MCF 10A (cell line): Measurements from ENCODE around the gene KCNJ15. TPM values are rescaled to one million over a fixed set of nuclear protein-coding genes. Genes with fewer than 3 reads are reported as not detected.

Experiments used
- BruUV-seq: library from RNA; stranded (reverse); fragments of 400-500 nt; replicated peaks from 2 replicates; lab custom pipeline; 2021; lab: Mats Ljungman, UMichigan
- CTCF ChIA-PET: fragments of 300-600 bp; sonication (Branson Sonifier 250); formaldehyde crosslinking; extraction: SDS; loops from one replicate; lab custom pipeline; 2021; ENCODE audit warnings: antibody characterized with exemption, inconsistent platforms; lab: Yijun Ruan, JAX
- POLR2A ChIA-PET: fragments of 300-600, 350-650 bp; sonication (Branson Sonifier 250); formaldehyde crosslinking; extraction: SDS; loops from one replicate; lab custom pipeline; 2020; ENCODE audit warnings: antibody characterized with exemption, inconsistent platforms; lab: Yijun Ruan, JAX
- DNase-seq: peaks from one replicate; pipeline ENCODE4 v3.0.0-alpha.2; 2018; ENCODE audit not compliant: unreplicated experiment
- H3K27ac Mint-ChIP-seq: one replicate; pipeline ENCODE4 v1.8.0; 2022; ENCODE audit warnings: mild to moderate bottlenecking, low read depth, mixed read lengths; ENCODE audit not compliant: unreplicated experiment
- H3K27me3 Mint-ChIP-seq: one replicate; pipeline ENCODE4 v1.8.0; 2022; ENCODE audit warnings: mixed read lengths; ENCODE audit not compliant: insufficient read depth, unreplicated experiment
- H3K36me3 Mint-ChIP-seq: one replicate; pipeline ENCODE4 v1.8.0; 2022; ENCODE audit warnings: mild to moderate bottlenecking, moderate library complexity, mixed read lengths; ENCODE audit not compliant: insufficient read depth, unreplicated experiment
- H3K4me1 Mint-ChIP-seq: one replicate; pipeline ENCODE4 v1.8.0; 2022; ENCODE audit warnings: mixed read lengths; ENCODE audit not compliant: insufficient read depth, unreplicated experiment
- H3K4me3 Mint-ChIP-seq: one replicate; pipeline ENCODE4 v1.8.0; 2022; ENCODE audit warnings: mild to moderate bottlenecking, moderate library complexity, mixed read lengths; ENCODE audit not compliant: unreplicated experiment
- H3K9me3 Mint-ChIP-seq: one replicate; pipeline ENCODE4 v1.8.0; 2022; ENCODE audit warnings: mixed read lengths; ENCODE audit not compliant: unreplicated experiment
- CTCF ChIP-seq: fragments of 200-600 bp; IDR thresholded peaks from one replicate; pipeline ENCODE4 v1.8.0; 2022; ENCODE audit warnings: antibody characterized with exemption, mild to moderate bottlenecking; ENCODE audit not compliant: unreplicated experiment
- intact Hi-C: fragments of 100-400 bp; cut with micrococcal nuclease; formaldehyde crosslinking; loops from 2 replicates; pipeline ENCODE4 v1.14.1; 2022
- total RNA-seq: library from RNA; stranded (reverse); gene quantifications from 2 replicates; pipeline ENCODE4 v1.2.3, GENCODE V29; 2022

The KCNJ15 gene
- total RNA-seq, 1 experiment from 2014 or later, result 2.2 TPM

DNA sequence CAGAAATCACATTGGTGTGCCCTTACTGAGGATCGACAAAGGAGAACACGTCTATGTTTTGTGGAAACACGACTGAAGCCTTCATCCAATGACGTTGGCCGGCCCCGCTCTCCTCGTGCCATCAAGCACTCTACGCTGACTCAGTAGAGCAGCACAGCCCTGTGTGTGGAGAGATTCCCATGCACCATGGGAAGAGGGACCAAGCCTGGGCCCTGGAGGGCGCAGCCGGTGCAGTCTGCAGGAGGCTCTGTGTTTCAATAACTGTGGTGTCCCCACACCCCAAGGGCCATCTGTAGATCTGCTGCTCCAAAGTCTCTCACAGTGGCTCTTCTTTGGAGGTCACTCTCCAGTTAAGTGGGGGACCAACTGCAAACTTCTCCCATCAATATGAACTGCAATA, 97.4 kb downstream of the KCNJ15 start:
- no peaks in the 10 kb centered on the region for H3K9me3 Mint-ChIP-seq
- ChIA-PET POLR2A (interaction anchor here (0.6 kb wide), 1 partner anchor 642 kb away, joined by 3 read pairs; no protein-coding TSS in a partner anchor), CTCF (interaction anchor here (0.7 to 10.7 kb wide), 16 partner anchors 11 to 818 kb away, joined by 3 to 168 read pairs (median 5); no protein-coding TSS in a partner anchor)
- H3K4me3 Mint-ChIP-seq, result no peak overlapping the region
- no peaks in the 10 kb centered on the region for H3K36me3 Mint-ChIP-seq
- no peaks in the 10 kb centered on the region for H3K27me3 Mint-ChIP-seq
- intact Hi-C loops, result loop anchor here (5.0 kb wide), 1 partner anchor 117 kb away; no protein-coding TSS in a partner anchor
- H3K27ac Mint-ChIP-seq, result no peak overlapping the region
- DNase-seq, result no peak
- TF ChIP-seq CTCF, result no peak
- BruUV-seq, result no TSS peak
- peaks cover 9% of the 10 kb centered on the region for H3K4me1 Mint-ChIP-seq

DNA sequence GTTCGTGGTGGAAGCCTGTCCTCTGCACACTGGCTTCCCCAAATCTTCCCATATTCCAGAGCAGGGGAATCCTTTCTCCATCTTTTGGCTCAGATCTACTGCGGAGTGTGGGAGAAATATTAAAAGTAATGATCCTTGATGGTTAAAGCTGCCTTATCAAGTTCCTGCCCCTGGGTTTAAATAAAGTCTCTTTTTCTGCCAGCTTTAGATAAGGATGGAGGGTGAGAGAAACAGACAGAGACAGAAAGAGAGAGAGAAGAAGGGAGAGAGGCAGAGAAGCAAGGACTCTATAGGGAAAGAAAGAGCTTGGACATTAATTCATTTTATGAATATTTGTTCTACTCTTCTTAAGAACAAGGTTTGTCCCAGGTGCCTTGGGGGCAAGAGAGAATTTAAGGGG, 98.0 kb downstream of the KCNJ15 start:
- POLR2A ChIA-PET, result no interaction called here
- Mint-ChIP-seq H3K9me3 (no peaks in the 10 kb centered on the region), H3K27ac (no peak overlapping the region), H3K36me3 (no peaks in the 10 kb centered on the region), H3K4me1 (peaks cover 9% of the 10 kb centered on the region), H3K4me3 (no peak overlapping the region), H3K27me3 (no peaks in the 10 kb centered on the region)
- intact Hi-C loops, result loop anchor here (5.0 kb wide), 1 partner anchor 117 kb away; no protein-coding TSS in a partner anchor
- no peak for DNase-seq
- no TSS peak for BruUV-seq
- TF ChIP-seq CTCF, result no peak
- CTCF ChIA-PET, result interaction anchor here (0.5 to 10.7 kb wide), 25 partner anchors 9 to 1097 kb away, joined by 3 to 168 read pairs (median 4); no protein-coding TSS in a partner anchor

DNA sequence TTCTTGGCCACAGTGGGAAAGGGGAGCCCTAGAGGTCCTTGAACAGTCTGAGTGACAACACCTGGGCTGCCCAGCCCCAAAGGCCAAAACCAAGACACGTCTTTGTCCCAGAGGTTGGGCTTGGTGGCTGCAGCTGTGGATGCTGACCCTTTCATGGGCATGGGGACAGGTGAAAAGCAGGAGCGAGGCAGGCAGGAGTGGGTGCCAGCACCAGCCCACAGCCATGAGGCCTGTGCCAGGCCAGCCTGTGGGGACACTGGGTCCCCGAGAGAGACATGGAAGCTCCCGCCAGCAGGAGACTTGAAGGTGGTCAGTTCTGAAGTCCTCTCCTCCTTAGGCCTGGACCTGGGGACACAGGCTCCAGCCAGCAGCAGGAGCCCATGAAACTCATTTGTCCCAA, 98.6 kb downstream of the KCNJ15 start:
- Mint-ChIP-seq H3K9me3 (no peaks in the 10 kb centered on the region), H3K36me3 (no peaks in the 10 kb centered on the region), H3K27me3 (no peaks in the 10 kb centered on the region), H3K4me1 (peaks cover 9% of the 10 kb centered on the region), H3K4me3 (no peak overlapping the region), H3K27ac (no peak overlapping the region)
- CTCF ChIA-PET, result interaction anchor here (0.6 to 10.7 kb wide), 37 partner anchors 9 to 1189 kb away, joined by 3 to 168 read pairs (median 4); no protein-coding TSS in a partner anchor
- no peak for DNase-seq
- POLR2A ChIA-PET, result no interaction called here
- BruUV-seq, result no TSS peak
- intact Hi-C loops, result no loop called here
- no peak for TF ChIP-seq CTCF

DNA sequence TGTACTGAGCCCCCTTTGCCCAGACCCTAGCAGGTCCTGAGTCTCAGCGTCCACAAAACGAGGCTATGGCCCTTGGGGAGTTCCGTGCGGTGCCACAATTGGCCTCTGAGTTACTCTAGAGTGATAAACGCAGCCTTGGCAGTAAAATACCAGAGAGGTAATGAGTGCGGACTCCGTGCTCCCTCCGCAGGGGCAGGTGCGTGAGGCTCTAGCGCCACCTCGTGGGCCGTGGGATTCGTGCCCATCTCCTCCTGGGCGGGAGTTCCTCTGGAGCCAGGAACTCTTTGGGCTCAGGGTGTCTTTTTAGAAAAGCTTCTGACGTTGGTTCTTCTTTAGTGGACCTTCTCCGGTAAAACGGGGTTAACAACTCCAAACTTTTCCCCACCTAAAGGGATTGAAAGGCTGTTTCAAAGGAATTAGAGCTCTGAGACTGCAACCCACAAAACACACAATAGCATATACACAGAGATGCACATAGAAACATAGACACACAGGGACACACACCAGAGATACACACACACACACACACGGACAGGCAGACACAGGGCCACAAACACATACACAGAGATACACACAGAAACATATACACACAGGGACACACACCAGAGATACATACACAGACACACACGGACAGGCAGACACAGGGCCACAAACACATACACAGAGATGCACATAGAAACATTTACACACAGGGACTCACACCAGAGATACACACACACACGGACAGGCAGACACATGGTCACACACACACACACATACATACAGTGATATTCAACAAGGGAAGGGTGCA, 99.4 kb downstream of the KCNJ15 start:
- intact Hi-C loops, result loop anchor here (1.0 to 2.0 kb wide), 3 partner anchors 439 to 782 kb away; partner anchors contain the start of gene KCNJ6
- H3K27me3 Mint-ChIP-seq, result no peaks in the 10 kb centered on the region
- H3K27ac Mint-ChIP-seq, result no peak overlapping the region
- no peaks in the 10 kb centered on the region for H3K36me3 Mint-ChIP-seq
- H3K4me3 Mint-ChIP-seq, result no peak overlapping the region
- CTCF ChIA-PET, result interaction anchor here (0.6 to 10.7 kb wide), 51 partner anchors 15 to 1447 kb away, joined by 3 to 168 read pairs (median 3); no protein-coding TSS in a partner anchor
- peak; percentile 96 for TF ChIP-seq CTCF
- DNase-seq, result peak; percentile 77
- POLR2A ChIA-PET, result interaction anchor here (1.0 kb wide), 1 partner anchor 114 kb away, joined by 3 read pairs; no protein-coding TSS in a partner anchor
- no TSS peak for BruUV-seq
- H3K9me3 Mint-ChIP-seq, result no peaks in the 10 kb centered on the region
- H3K4me1 Mint-ChIP-seq, result peaks cover 7% of the 10 kb centered on the region
